NCI-H2196 treated with DMSO at 0.1 percent for 48 hours (cell line): Measurements from ENCODE around the gene CHST12.
"Not testable (repeated sequence)": the region's sequence is repeated elsewhere in the genome, so short reads cannot be mapped to it uniquely, and the experiment has no call there.

ENCODE experiments used
- DNase-seq: peaks from one replicate; lab custom pipeline; 2025; ENCODE audit not compliant: unreplicated experiment; lab: John Stamatoyannopoulos, UW

Gene CHST12

DNA sequence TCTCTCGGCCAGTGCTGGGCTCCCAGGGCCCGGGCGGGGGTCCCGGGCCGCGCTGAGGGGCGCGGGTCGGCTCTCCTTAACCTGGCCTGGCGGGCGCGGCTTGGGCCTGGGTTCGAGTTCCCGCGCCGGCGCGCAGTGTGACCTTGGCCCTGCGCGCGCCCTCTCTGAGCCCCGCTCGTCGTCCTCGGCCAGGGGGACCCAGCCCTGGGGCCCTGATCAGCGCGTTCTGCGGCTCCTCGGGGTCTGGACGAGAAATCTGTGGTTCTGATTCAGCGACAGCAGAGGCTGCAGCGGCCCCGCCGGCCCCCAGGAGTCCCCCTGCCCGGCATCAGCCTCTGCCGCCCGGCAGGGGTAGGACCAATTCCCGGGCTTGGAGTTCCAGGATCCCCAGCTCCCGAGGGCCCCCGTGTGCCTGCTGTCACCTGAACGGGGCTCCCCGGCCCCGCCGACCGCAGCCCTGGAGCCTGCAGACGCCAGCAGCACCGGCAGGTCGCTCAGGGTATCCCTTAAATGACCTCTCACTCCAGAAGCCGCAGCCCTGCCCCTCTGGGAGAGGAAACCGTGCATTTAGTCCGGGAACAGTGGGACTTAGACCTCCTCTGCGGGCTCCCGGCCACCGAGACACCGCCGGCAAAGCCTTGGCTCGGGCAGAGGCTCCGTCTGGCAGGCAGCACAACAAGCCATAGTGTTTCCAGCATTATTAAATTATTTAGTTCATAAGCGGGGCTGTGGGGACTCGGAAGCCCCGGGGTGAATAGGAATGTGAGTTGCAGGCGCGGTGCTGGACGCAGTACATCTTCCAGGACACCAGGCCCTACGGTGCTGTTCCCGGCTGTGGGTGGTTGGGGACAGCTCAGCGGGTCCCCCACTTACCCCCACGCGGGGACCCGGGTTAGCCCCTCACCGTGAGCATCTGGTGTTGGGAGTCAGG lies 572 bp downstream of the CHST12 start:
- DNase-seq = no peak

DNA sequence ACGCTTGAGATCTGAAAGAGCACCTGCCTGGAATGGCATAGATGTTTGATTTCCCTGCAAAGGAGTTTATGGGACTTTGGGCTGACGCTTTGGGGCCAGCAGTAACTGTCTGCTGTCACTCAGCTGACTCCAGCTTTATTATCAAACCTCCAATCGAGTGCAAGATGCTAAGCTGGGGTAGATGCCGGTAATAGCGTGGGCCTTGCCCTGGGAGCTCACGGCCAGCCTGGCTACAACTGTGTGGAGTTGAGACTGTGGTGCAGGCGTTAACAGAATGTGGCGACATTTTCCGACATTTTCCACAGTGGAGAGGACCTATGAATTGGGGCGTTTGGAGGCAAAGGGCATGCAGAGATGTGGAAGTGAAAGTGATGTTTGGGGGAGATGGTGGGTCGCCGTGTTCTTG lies 1.3 kb downstream of the CHST12 start:
- DNase-seq = no peak

DNA sequence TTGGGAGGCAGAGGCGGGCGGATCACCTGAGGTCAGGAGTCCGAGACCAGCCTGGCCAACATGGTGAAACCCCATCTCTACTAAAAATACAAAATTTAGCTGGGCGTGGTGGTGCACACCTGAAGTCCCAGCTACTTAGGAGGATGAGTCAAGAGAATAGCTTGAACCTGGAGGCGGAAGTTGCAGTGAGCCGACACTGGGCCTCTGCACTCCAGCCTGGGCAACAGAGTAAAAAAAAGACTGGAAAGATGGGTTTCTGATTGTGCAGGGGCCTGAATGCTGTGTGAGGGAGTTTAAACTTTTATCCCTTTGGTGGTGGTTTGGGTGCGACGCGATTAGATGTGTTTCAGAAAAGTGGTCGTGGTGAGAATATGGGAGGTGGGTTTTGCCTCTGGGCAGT lies 1.8 kb downstream of the CHST12 start:
- no peak for DNase-seq

DNA sequence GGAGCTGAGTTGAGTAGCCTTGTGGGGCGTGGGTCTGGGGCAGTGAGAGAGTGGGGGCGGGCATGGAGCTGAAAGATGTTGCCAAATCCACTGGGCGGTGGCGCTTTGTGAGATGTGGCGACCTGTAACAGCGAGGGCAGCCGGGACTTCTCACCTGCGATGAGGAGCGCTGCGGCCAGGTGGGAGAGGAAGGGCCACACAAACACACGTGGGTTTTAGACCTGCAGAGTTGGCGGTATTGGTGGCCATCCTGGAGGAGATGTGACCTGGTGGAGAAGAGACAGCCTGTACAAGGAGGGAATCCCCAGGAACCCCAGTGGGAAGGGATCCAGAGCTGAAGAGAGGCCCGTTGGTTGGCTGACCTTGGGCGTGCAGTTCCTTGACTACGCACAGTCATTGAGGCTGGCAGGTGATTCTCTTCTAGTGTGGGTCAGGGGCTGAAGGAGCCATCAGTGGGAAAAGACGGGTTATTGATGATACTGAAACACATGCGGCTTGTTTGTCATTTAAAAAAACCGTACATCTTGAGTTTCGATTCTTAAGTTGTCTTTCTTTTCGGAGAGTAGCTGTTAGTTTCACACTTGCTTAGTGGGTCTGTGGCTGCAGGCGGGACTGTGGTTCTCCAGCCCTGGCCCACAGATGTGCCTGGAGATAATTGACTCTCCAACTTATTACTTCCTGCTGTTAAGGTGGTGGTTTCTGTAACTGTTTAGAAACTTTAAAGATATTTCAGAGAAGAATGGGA lies 2.4 kb downstream of the CHST12 start:
- DNase-seq = no peak

DNA sequence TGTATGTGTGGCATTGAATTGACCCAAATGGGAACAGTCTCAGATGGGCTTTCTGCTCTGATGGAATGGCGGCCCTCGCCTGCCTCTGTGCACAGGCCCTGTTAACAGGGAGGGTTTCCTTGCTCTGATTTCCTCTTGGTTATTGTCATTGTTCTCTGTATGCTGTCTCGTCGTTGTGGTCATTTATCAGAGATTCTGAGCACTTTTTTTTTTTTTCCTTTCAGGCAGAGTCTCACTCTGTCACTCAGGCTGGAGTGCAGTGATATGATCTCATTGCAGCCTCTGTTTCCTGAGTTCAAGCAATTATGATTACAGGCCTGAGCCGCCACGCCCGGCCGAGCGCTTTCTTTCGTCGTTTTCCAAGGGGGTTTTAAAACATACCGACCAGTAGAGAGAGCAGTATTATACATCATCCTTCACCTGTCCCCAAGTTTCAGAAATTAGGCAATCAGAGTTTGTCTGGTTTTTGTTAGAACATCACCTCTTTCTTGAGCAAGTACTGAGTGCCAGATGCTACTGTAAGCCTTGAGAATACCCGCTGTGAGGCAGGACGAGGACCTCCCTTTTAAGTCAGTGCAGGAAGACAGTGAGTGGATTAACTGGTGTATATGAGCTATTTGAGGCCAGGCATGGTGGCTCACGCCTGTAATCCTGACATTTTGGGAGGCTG lies 6.5 kb downstream of the CHST12 start:
- no peak for DNase-seq

DNA sequence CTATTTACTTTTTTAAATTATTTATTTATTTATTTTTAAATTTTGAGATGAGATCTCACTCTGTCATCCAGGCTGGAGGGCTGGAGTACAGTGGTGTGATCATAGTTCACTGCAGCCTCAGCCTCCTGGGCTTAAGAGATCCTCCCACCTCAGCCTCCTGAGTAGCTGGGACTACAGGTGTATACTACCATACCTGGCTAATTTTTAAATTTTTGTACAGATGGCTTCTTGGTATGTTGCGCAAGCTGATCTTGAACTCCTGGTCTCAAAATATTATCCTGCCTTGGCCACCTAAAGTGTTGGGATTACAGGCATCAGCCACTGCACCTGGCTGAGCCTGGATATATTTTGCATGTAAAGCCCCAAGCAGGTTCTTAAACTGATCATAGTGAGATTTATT lies 7.6 kb downstream of the CHST12 start:
- DNase-seq = no peak

DNA sequence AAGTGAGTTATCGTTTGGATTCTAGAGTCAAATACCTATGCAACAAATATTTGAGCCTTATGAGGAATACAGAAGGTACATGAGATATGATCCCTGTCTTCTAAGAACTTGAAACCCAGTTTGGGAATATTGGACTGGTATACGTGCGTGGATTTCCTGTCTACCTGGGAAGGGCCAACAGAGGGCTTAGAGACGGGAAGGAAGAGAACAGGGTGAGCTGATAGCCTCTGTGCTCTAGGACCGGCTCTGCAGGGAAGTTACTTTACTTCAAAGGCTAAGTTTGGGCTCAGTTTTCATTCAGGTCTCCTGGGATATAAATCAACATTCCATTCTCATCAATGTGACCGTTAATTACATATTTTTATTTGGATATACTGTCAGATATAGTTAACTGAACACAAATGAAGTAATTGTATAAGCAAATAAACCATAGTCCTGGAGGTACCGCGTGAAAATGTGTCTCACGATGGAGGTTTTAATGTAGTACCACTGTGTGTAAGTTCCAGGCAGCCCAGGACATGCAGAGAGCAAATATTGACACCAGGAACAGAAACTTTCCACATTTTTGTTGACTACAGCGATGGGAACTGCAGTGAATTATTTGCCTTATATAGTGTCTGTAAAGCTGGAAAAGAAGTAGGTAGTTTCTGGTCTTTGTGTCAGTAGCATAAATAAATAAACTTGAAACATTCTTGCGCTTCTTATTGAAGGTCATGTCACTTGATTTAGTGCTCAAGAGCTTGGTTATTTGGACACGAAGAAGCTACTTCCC lies 8.6 kb downstream of the CHST12 start:
- no peak for DNase-seq

DNA sequence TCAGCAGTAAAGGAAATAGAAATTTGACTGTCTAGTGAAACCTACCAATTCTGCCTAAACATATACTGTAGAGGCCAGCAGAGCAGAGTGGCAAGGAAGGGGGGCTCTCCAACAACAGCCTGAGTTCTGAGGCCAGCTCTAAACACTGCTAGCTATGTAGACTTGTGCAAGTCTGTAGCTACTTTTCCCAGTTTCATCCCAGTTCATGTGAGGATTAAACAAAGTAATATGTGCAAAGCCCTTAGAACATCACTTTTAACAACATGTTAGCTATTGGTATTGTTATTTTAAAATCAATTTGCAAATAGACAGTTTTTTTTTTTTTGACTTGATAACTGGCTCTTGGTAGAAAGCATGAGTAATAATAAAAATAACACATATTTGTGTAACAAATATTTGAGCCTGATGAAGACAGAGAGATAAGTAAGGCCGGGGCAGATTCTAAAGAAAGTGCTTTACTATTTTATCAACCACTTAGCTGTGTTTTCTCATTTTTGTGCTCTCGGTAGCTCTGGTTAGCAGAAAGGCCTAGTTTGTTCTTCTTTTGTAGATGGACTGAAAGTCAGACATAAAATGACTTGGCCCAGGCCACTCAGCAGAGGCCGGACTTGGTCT lies 9.3 kb downstream of the CHST12 start:
- no peak for DNase-seq

DNA sequence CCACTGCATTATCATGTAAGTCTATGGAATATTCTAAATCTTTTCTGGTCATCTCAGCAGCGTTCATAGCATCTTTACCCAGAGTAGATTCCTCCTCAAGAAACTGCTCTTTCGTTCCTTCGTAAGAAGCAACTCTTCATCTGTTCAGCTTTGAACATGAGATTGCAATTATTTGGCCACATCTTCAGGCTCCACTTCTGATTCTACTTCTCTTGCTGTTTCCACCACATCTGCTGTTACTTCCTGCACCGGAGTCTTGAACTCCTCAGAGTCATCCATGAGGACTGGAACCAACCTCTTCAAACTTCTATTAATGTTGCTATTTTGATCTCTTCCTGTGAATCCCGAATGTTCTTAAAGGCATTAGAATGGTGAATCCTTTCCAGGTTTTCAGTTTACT lies 12.7 kb downstream of the CHST12 start:
- no peak for DNase-seq

DNA sequence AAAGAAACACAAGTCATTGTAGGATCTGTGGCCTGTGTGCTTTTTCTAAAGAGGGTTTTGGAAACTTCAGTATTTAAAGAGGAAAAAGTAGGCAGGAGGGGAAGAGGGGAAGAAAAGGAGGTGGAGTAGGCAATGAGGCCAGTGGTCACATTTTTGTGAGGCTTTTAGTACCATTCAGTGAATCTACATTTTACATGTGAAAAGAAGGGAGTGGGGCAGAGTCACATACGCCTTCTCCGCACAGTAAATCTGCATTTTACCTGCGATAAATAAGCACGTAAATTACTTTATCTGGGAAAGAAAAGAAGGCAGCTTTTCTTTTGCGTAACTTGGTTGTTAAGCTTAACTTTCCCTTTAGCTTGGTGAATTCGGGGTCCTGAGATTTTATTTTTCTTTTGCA lies 13.2 kb downstream of the CHST12 start:
- DNase-seq = no peak

DNA sequence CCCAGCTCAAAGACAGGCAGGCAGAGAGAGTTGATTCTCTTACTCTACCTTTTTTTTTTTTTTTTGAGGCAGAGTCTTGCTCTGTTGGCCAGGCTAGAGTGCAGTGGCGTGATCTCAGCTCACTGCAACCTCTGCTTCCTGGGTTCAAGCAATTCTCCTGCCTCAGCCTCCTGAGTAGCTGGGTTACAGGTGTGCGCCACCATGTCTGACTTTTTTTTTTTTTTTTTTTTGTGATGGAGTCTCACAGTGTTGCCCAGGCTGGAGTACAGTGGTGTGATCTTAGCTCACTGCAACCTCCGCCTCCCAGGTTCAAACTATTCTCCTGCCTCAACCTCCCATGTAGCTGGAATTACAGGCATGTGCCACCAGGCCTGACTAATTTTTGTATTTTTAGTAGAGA lies 13.8 kb downstream of the CHST12 start:
- not testable (repeated sequence) for DNase-seq

DNA sequence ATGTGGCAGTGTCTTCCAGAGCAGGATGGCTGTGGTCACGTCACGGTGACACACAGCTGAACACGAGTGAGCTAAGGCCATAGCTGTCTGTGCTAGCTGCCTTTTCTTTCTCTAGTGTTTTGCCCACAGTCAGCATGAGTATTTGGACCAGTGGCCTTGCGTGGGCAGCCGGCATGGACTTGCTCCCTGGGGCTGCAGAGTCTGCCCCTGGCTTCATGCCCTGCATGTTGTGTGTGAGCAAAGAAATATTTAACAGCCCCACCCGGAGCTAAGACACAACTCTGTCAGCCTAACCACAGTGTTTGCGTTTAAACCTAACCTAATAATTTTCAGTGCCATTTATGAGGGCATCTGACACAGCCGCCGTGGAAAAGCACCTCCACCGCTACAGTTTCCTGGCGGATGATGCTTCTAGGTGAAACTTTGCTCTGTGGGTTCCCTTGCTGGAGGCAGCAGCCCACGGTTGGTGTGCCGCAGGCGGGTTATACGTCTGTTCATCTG lies 14.6 kb downstream of the CHST12 start:
- DNase-seq = no peak

DNA sequence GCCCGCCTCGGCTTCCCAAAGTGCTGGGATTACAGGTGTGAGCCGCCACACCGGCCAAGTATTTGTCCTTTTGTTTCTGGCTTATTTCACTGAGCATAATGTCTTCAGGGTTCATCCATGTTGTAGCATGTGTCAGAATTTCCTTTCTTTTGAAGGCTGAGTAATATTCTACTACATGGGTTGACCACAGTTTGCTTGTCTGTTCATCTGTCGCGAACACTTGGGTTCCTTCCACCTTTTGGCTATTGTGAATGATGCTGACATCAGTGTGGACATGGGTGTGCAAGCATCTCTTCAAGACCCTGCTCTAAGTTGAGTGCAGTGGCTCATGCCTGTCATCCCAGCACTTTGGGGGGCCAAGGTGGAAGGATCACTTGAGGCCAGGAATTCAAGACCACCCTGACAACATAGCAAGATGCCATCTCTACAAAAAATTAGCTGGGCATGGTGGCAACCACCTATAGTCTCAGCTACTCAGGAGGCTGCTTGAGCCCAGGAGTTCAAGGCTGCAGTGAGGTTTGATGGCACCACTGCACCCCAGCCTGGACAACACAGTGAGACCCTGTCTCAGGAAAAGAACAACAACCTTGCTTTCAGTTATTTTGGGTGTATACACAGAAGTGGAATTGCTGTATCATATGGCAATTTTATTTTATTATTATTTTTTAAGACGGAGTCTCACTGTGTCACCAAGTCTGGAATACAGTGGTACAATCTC lies 17.0 kb downstream of the CHST12 start:
- DNase-seq = no peak

DNA sequence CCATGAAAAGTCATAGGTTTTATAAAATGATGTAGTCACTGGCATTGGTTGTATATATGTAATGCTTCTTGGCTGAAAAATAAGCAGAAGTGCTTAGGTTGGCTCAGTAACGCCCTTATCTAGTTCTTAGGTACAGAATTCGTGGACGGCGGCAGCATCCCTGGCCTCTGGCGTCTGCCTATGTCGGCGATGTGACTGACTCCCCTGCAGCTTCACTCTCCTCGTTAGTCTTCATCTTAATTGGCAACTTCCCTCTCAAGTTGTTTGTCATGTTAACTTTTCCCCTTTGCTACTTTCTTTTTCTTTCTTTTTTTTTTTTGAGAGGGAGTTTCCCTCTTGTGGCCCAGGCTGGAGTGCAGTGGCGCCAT lies 18.5 kb downstream of the CHST12 start:
- DNase-seq = no peak

DNA sequence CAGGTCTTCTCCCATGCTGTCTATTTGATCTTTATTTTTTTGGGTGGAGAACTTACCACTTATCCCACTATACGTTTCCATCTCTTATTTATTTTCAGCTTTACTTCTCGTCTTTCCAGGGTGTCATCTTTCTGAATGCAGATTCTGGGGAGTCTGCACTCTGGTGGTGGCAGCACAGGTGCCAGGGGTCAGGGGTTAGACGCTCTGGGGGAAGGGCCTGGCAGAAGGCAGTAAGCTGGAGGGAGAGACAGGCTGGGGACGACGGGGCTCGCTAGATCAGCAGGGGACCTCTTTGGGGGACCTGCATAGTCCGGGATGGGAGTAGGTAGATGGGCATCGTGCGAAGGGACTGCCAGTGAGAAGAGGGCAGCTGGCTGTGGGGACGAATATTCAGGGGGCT lies 22.3 kb downstream of the CHST12 start:
- DNase-seq = no peak

DNA sequence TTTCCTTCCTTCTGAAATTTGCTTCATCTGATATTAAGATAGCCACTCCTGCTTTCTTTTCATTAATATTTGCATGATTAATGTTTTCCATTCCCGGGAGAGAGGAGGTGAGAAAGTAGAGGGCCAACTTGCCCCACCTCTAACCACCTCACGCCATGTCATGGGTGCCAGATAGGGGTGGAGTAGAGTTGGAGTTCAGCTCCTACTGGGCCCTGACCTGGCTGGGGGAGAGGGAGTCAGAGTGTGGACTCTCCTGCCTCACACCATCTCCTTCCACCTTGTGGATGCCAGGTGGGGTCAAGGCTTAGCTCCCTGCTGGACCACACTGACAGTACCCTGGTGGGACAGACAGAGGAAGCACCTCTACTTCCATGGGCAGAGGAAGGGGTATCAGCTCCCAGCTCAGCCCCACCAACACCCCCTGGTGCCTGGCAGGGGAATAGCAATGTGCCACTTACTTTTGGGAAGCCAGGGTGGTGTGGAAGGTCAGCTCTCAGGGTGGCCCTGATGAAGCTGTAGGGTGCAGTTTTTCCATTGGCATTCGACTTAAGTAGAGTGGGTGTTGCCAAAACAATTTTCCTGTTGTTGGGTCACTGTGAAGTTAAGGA lies 28.0 kb downstream of the CHST12 start:
- no peak for DNase-seq

DNA sequence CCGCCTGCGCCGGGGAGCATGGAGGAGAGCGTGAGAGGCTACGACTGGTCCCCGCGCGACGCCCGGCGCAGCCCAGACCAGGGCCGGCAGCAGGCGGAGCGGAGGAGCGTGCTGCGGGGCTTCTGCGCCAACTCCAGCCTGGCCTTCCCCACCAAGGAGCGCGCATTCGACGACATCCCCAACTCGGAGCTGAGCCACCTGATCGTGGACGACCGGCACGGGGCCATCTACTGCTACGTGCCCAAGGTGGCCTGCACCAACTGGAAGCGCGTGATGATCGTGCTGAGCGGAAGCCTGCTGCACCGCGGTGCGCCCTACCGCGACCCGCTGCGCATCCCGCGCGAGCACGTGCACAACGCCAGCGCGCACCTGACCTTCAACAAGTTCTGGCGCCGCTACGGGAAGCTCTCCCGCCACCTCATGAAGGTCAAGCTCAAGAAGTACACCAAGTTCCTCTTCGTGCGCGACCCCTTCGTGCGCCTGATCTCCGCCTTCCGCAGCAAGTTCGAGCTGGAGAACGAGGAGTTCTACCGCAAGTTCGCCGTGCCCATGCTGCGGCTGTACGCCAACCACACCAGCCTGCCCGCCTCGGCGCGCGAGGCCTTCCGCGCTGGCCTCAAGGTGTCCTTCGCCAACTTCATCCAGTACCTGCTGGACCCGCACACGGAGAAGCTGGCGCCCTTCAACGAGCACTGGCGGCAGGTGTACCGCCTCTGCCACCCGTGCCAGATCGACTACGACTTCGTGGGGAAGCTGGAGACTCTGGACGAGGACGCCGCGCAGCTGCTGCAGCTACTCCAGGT lies 29.7 kb downstream of the CHST12 start:
- DNase-seq = no peak

DNA sequence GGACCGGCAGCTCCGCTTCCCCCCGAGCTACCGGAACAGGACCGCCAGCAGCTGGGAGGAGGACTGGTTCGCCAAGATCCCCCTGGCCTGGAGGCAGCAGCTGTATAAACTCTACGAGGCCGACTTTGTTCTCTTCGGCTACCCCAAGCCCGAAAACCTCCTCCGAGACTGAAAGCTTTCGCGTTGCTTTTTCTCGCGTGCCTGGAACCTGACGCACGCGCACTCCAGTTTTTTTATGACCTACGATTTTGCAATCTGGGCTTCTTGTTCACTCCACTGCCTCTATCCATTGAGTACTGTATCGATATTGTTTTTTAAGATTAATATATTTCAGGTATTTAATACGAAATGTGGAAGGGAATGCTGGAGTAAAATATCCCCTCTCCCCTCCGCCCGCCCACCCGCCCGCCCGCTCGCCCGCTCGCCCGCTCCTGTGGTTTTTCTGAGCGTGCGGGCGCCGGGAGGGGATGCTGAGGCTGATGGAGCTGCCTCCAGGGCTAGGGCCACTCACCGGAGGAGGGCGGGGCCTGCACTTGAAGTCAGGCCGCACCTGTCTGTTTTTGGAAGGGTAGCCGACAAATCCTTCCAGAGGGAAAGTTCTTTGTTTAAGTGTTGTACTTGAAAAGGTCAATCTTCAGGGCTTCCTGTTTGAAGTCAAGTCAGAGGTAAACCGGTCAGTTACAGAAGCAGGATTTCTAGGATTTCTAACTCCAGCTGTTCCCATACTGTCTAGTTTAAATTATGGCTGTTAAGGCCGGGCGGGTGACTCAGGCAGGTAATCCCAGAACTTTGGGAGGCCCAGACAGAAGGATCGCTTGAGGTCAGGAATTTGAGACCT lies 30.5 kb downstream of the CHST12 start:
- no peak for DNase-seq
